OCI-LY3 (cell line): Measurements from ENCODE around the gene INHBB.

Experiments
- H2AFZ ChIP-seq: fragments of 200-600, 300-600 bp; shearing (Covaris generic); 2 replicates; pipeline ENCODE4 v1.6.0; 2014; ENCODE audit warnings: antibody characterized with exemption, low read depth, low read length
- H3K27ac ChIP-seq: fragments of 200-600, 300-600 bp; sonication (generic); 2 replicates; pipeline ENCODE4 v1.5.1; 2014; ENCODE audit warnings: mild to moderate bottlenecking, low read length, moderate library complexity, mixed read lengths
- H3K27me3 ChIP-seq: fragments of 200-600, 300-600 bp; sonication (generic); 2 replicates; pipeline ENCODE4 v1.6.1; 2014; ENCODE audit warnings: low read depth, low read length, mixed read lengths
- H3K36me3 ChIP-seq: fragments of 200-600, 300-600 bp; sonication (generic); replicated peaks from 2 replicates; pipeline ENCODE3; 2014; ENCODE audit warnings: low read depth, low read length, mixed read lengths
- H3K4me1 ChIP-seq: fragments of 300-600, 200-600 bp; sonication (generic); 2 replicates; pipeline ENCODE4 v1.6.1; 2014; ENCODE audit warnings: low read length, mixed read lengths
- H3K4me2 ChIP-seq: fragments of 200-600, 300-600 bp; sonication (generic); 2 replicates; pipeline ENCODE4 v1.6.1; 2014; ENCODE audit warnings: low read length, mixed read lengths
- H3K4me3 ChIP-seq: fragments of 300-600, 200-600 bp; sonication (generic); 2 replicates; pipeline ENCODE4 v1.5.1; 2014; ENCODE audit warnings: antibody characterized with exemption, mild to moderate bottlenecking, low read length, moderate library complexity
- H3K79me2 ChIP-seq: fragments of 300-600, 200-600 bp; shearing (Covaris generic); 2 replicates; pipeline ENCODE4 v1.6.1; 2014; ENCODE audit warnings: mild to moderate bottlenecking, low read length, mixed read lengths
- H3K9ac ChIP-seq: fragments of 300-600, 200-600 bp; shearing (Covaris generic); 2 replicates; pipeline ENCODE4 v1.6.0; 2014; ENCODE audit warnings: mild to moderate bottlenecking, low read length, moderate library complexity
- H3K9me3 ChIP-seq: fragments of 200-600, 300-600 bp; shearing (Covaris generic); 2 replicates; pipeline ENCODE4 v1.6.1; 2014; ENCODE audit warnings: low read length, mixed read lengths; ENCODE audit not compliant: insufficient read depth
- H4K20me1 ChIP-seq: fragments of 200-600, 300-600 bp; sonication (generic); 2 replicates; pipeline ENCODE4 v1.6.1; 2016; ENCODE audit warnings: low read length, mixed read lengths; ENCODE audit not compliant: insufficient read depth
- CTCF ChIP-seq: fragments of 200-600, 300-600 bp; sonication (generic); IDR thresholded peaks from 2 replicates; pipeline ENCODE4 v1.5.1; 2014; ENCODE audit warnings: antibody characterized with exemption, low read length, low read depth
- EZH2phosphoT487 ChIP-seq: fragments of 200-600 bp; shearing (Covaris generic); IDR thresholded peaks from 2 replicates; pipeline ENCODE4 v1.6.1; 2018; ENCODE audit warnings: antibody characterized with exemption, mixed run types, low read depth

Gene INHBB

GRCh38 chr2:120300385-120300784 is 45.6 kb upstream of the INHBB start:
- Histone ChIP-seq H2AFZ (no peak overlapping the region), H3K4me2 (no peak overlapping the region)

GRCh38 chr2:120301284-120301683 is 44.7 kb upstream of the INHBB start:
- peaks cover 12% of the 10 kb centered on the region for H3K27me3 ChIP-seq
- no peak overlapping the region for H3K4me2 ChIP-seq

More at GRCh38 chr2:120300385-120300784, 45.6 kb upstream of the INHBB start:
- TF ChIP-seq CTCF (no peak), EZH2phosphoT487 (no peak)
- no peaks in the 10 kb centered on the region for H4K20me1 ChIP-seq
- no peak overlapping the region for H3K4me3 ChIP-seq
- no peaks in the 10 kb centered on the region for H3K36me3 ChIP-seq
- no peaks in the 10 kb centered on the region for H3K4me1 ChIP-seq
- H3K9me3 ChIP-seq: no peaks in the 10 kb centered on the region
- peaks cover 12% of the 10 kb centered on the region for H3K27me3 ChIP-seq
- H3K9ac ChIP-seq: no peak overlapping the region
- no peak overlapping the region for H3K27ac ChIP-seq
- no peaks in the 10 kb centered on the region for H3K79me2 ChIP-seq

GRCh38 chr2:120302301-120302700 is 43.6 kb upstream of the INHBB start:
- Histone ChIP-seq H3K79me2 (no peaks in the 10 kb centered on the region), H4K20me1 (no peaks in the 10 kb centered on the region), H3K27ac (no peak overlapping the region), H2AFZ (no peak overlapping the region), H3K27me3 (peaks cover 12% of the 10 kb centered on the region), H3K36me3 (no peaks in the 10 kb centered on the region), H3K4me3 (no peak overlapping the region), H3K9me3 (no peaks in the 10 kb centered on the region), H3K9ac (no peak overlapping the region), H3K4me2 (no peak overlapping the region), H3K4me1 (peaks cover 5% of the 10 kb centered on the region)
- TF ChIP-seq CTCF: no peak
- no peak for TF ChIP-seq EZH2phosphoT487

More at GRCh38 chr2:120301284-120301683, 44.7 kb upstream of the INHBB start:
- Histone ChIP-seq H3K9ac (no peak overlapping the region), H3K4me1 (peaks cover 4% of the 10 kb centered on the region; the same call in 1 of the 2 replicates), H2AFZ (no peak overlapping the region), H3K9me3 (no peaks in the 10 kb centered on the region), H3K36me3 (no peaks in the 10 kb centered on the region), H3K27ac (no peak overlapping the region), H4K20me1 (no peaks in the 10 kb centered on the region), H3K4me3 (no peak overlapping the region), H3K79me2 (no peaks in the 10 kb centered on the region)
- TF ChIP-seq CTCF: no peak
- no peak for TF ChIP-seq EZH2phosphoT487

GRCh38 chr2:120303177-120303576 is 42.8 kb upstream of the INHBB start:
- no peak overlapping the region for H3K4me3 ChIP-seq
- H3K27ac ChIP-seq: no peak overlapping the region
- no peaks in the 10 kb centered on the region for H3K9me3 ChIP-seq
- no peak overlapping the region for H2AFZ ChIP-seq
- H3K79me2 ChIP-seq: no peaks in the 10 kb centered on the region
- no peaks in the 10 kb centered on the region for H4K20me1 ChIP-seq
- H3K4me2 ChIP-seq: no peak overlapping the region
- peaks cover 12% of the 10 kb centered on the region for H3K27me3 ChIP-seq
- H3K4me1 ChIP-seq: peaks cover 13% of the 10 kb centered on the region
- no peaks in the 10 kb centered on the region for H3K36me3 ChIP-seq
- no peak for TF ChIP-seq EZH2phosphoT487
- TF ChIP-seq CTCF: no peak
- no peak overlapping the region for H3K9ac ChIP-seq
